Measurements from ENCODE around the gene CELA3B. TPM values are rescaled to one million over a fixed set of nuclear protein-coding genes. Genes with fewer than 3 reads are reported as not detected.
"Not testable (repeated sequence)": the region's sequence is repeated elsewhere in the genome, so short reads cannot be mapped to it uniquely, and the experiment has no call there.

Gene CELA3B
- total and polyA plus RNA-seq, 3 experiments from 2014 or later: not detected

- POLR2A ChIA-PET: no interaction called here
These were observed 36.3 kb upstream of the CELA3B start for GRCh38 chr1:21940492-21940891.

GRCh38 chr1:21941370-21941769 is 35.5 kb upstream of the CELA3B start:
- Mint-ChIP-seq H3K27ac (peak overlapping the region in 1 of 8 donors; percentile 26), H3K4me1 (peaks cover 6 to 13% (median 8%) of the 10 kb centered on the region in 3 donors), H3K27me3 (peaks cover 4 to 17% of the 10 kb centered on the region in 2 donors), H3K4me3 (no peak overlapping the region), H3K36me3 (peaks cover 0 to 4% (median 0%) of the 10 kb centered on the region in 3 donors), H3K9me3 (peaks cover 0 to 4% (median 0%) of the 10 kb centered on the region in 5 donors)
- Histone ChIP-seq H3K4me3 (ENCODE audit: low read length) (no peak overlapping the region), H3K9me3 (ENCODE audit: low read length) (no peaks in the 10 kb centered on the region), H3K27ac (ENCODE audit: low read depth, low read length) (no peak overlapping the region), H3K4me1 (ENCODE audit: insufficient read depth, low read length) (peaks cover 6% of the 10 kb centered on the region), H3K27me3 (ENCODE audit: insufficient read depth, low read length, poor library complexity, severe bottlenecking) (no peaks in the 10 kb centered on the region), H3K36me3 (ENCODE audit: insufficient read depth, low read length) (no peaks in the 10 kb centered on the region)
- CTCF ChIA-PET: no interaction called here
- DNase-seq: no peak
- POLR2A ChIA-PET: no interaction called here

More at GRCh38 chr1:21940492-21940891, 36.3 kb upstream of the CELA3B start:
- Histone ChIP-seq H3K4me3 (ENCODE audit: low read length) (no peak overlapping the region), H3K27me3 (ENCODE audit: insufficient read depth, low read length, poor library complexity, severe bottlenecking) (no peaks in the 10 kb centered on the region), H3K27ac (ENCODE audit: low read depth, low read length) (no peak overlapping the region), H3K4me1 (ENCODE audit: insufficient read depth, low read length) (peaks cover 12% of the 10 kb centered on the region), H3K9me3 (ENCODE audit: low read length) (no peaks in the 10 kb centered on the region), H3K36me3 (ENCODE audit: insufficient read depth, low read length) (no peaks in the 10 kb centered on the region)
- CTCF ChIA-PET: no interaction called here
- DNase-seq: no peak
- Mint-ChIP-seq H3K9me3 (peaks cover 0 to 4% (median 0%) of the 10 kb centered on the region in 5 donors), H3K4me3 (peak overlapping the region in 2 of 7 donors; percentile 7 to 42), H3K27me3 (peaks cover 4 to 19% of the 10 kb centered on the region in 2 donors), H3K36me3 (peaks cover 0 to 4% (median 0%) of the 10 kb centered on the region in 3 donors), H3K27ac (no peak overlapping the region), H3K4me1 (peaks cover 6 to 17% (median 8%) of the 10 kb centered on the region in 3 donors)

- H3K36me3 ChIP-seq (ENCODE audit: insufficient read depth, low read length): no peaks in the 10 kb centered on the region
- Mint-ChIP-seq H3K27me3 (peaks cover 4 to 16% of the 10 kb centered on the region in 2 donors), H3K4me1 (peaks cover 5 to 9% (median 6%) of the 10 kb centered on the region in 3 donors), H3K4me3 (no peak overlapping the region), H3K9me3 (peaks cover 0 to 4% (median 0%) of the 10 kb centered on the region in 5 donors), H3K36me3 (peaks cover 0 to 4% (median 0%) of the 10 kb centered on the region in 3 donors), H3K27ac (no peak overlapping the region)
- ChIA-PET POLR2A (no interaction called here), CTCF (no interaction called here)
- peaks cover 4% of the 10 kb centered on the region for H3K4me1 ChIP-seq (ENCODE audit: insufficient read depth, low read length)
- no peak overlapping the region for H3K4me3 ChIP-seq (ENCODE audit: low read length)
- H3K27ac ChIP-seq (ENCODE audit: low read depth, low read length): no peak overlapping the region
- DNase-seq: no peak
- H3K27me3 ChIP-seq (ENCODE audit: insufficient read depth, low read length, poor library complexity, severe bottlenecking): no peaks in the 10 kb centered on the region
- H3K9me3 ChIP-seq (ENCODE audit: low read length): no peaks in the 10 kb centered on the region
These were observed 34.4 kb upstream of the CELA3B start for GRCh38 chr1:21942464-21942863.

- H3K4me1 ChIP-seq (ENCODE audit: insufficient read depth, low read length); H3K9me3 Mint-ChIP-seq; H3K4me3 ChIP-seq (ENCODE audit: low read length); H3K9me3 ChIP-seq (ENCODE audit: low read length); H3K27me3 ChIP-seq (ENCODE audit: insufficient read depth, low read length, poor library complexity, severe bottlenecking); H3K36me3 Mint-ChIP-seq; H3K4me1 Mint-ChIP-seq; CTCF ChIA-PET; H3K4me3 Mint-ChIP-seq; H3K36me3 ChIP-seq (ENCODE audit: insufficient read depth, low read length); H3K27ac Mint-ChIP-seq; POLR2A ChIA-PET; DNase-seq: not testable (repeated sequence)
- peak overlapping the region; percentile 4 for H3K27ac ChIP-seq (ENCODE audit: low read depth, low read length)
- H3K27me3 Mint-ChIP-seq: peaks cover 0 to 12% of the 10 kb centered on the region in 2 donors
These were observed 33.7 kb upstream of the CELA3B start for GRCh38 chr1:21942959-21943640.

- Mint-ChIP-seq H3K4me3 (no peak overlapping the region), H3K4me1 (no peaks in the 10 kb centered on the region)
- CTCF ChIA-PET: interaction anchor here (0.6 kb wide), 1 partner anchor 160 kb away, joined by 3 read pairs; no protein-coding TSS in a partner anchor
These were observed 32.1 kb upstream of the CELA3B start for GRCh38 chr1:21944733-21945073.

GRCh38 chr1:21946836-21947587 is 29.8 kb upstream of the CELA3B start:
- CTCF ChIA-PET: no interaction called here

More at GRCh38 chr1:21944733-21945073, 32.1 kb upstream of the CELA3B start:
- Histone ChIP-seq H3K27me3 (ENCODE audit: insufficient read depth, low read length, poor library complexity, severe bottlenecking) (no peaks in the 10 kb centered on the region), H3K4me3 (ENCODE audit: low read length) (no peak overlapping the region), H3K4me1 (ENCODE audit: insufficient read depth, low read length) (no peaks in the 10 kb centered on the region), H3K27ac (ENCODE audit: low read depth, low read length) (no peak overlapping the region), H3K9me3 (ENCODE audit: low read length) (no peaks in the 10 kb centered on the region), H3K36me3 (ENCODE audit: insufficient read depth, low read length) (no peaks in the 10 kb centered on the region)
- DNase-seq: no peak
- H3K36me3 Mint-ChIP-seq: no peaks in the 10 kb centered on the region
- POLR2A ChIA-PET: no interaction called here
- peaks cover 0 to 6% of the 10 kb centered on the region in 2 donors for H3K27me3 Mint-ChIP-seq
- H3K27ac Mint-ChIP-seq: no peak overlapping the region
- H3K9me3 Mint-ChIP-seq: no peaks in the 10 kb centered on the region

GRCh38 chr1:21950734-21951133 is 26.1 kb upstream of the CELA3B start:
- Histone ChIP-seq H3K4me1 (ENCODE audit: insufficient read depth, low read length) (peaks cover 4% of the 10 kb centered on the region), H3K27me3 (ENCODE audit: insufficient read depth, low read length, poor library complexity, severe bottlenecking) (no peaks in the 10 kb centered on the region), H3K36me3 (ENCODE audit: insufficient read depth, low read length) (no peaks in the 10 kb centered on the region), H3K27ac (ENCODE audit: low read depth, low read length) (no peak overlapping the region), H3K9me3 (ENCODE audit: low read length) (no peaks in the 10 kb centered on the region), H3K4me3 (ENCODE audit: low read length) (no peak overlapping the region)
- no peaks in the 10 kb centered on the region for H3K36me3 Mint-ChIP-seq
- ChIA-PET CTCF (no interaction called here), POLR2A (no interaction called here)
- no peaks in the 10 kb centered on the region for H3K9me3 Mint-ChIP-seq
- no peak overlapping the region for H3K27ac Mint-ChIP-seq
- peaks cover 0 to 3% (median 2%) of the 10 kb centered on the region in 3 donors for H3K4me1 Mint-ChIP-seq
- H3K27me3 Mint-ChIP-seq: peaks cover 0 to 1% of the 10 kb centered on the region in 2 donors
- H3K4me3 Mint-ChIP-seq: no peak overlapping the region
- no peak for DNase-seq

More at GRCh38 chr1:21946836-21947587, 29.8 kb upstream of the CELA3B start:
- H3K27ac ChIP-seq (ENCODE audit: low read depth, low read length): no peak overlapping the region
- H3K4me3 ChIP-seq (ENCODE audit: low read length): no peak overlapping the region
- H3K27me3 ChIP-seq (ENCODE audit: insufficient read depth, low read length, poor library complexity, severe bottlenecking): no peaks in the 10 kb centered on the region
- no peak for DNase-seq
- H3K9me3 ChIP-seq (ENCODE audit: low read length): no peaks in the 10 kb centered on the region
- Mint-ChIP-seq H3K27ac (no peak overlapping the region), H3K4me1 (no peaks in the 10 kb centered on the region), H3K36me3 (no peaks in the 10 kb centered on the region), H3K27me3 (no peaks in the 10 kb centered on the region), H3K4me3 (no peak overlapping the region), H3K9me3 (no peaks in the 10 kb centered on the region)
- H3K36me3 ChIP-seq (ENCODE audit: insufficient read depth, low read length): no peaks in the 10 kb centered on the region
- no peaks in the 10 kb centered on the region for H3K4me1 ChIP-seq (ENCODE audit: insufficient read depth, low read length)
- POLR2A ChIA-PET: no interaction called here

GRCh38 chr1:21951226-21951870 is 25.5 kb upstream of the CELA3B start:
- CTCF ChIA-PET: no interaction called here
- Mint-ChIP-seq H3K9me3 (no peaks in the 10 kb centered on the region), H3K4me3 (no peak overlapping the region), H3K4me1 (peaks cover 0 to 9% (median 2%) of the 10 kb centered on the region in 3 donors), H3K27me3 (peaks cover 0 to 1% of the 10 kb centered on the region in 2 donors), H3K36me3 (no peaks in the 10 kb centered on the region), H3K27ac (no peak overlapping the region)
- no peak for DNase-seq
- H3K9me3 ChIP-seq (ENCODE audit: low read length): no peaks in the 10 kb centered on the region
- no peaks in the 10 kb centered on the region for H3K27me3 ChIP-seq (ENCODE audit: insufficient read depth, low read length, poor library complexity, severe bottlenecking)
- H3K36me3 ChIP-seq (ENCODE audit: insufficient read depth, low read length): no peaks in the 10 kb centered on the region
- H3K4me3 ChIP-seq (ENCODE audit: low read length): no peak overlapping the region
- H3K27ac ChIP-seq (ENCODE audit: low read depth, low read length): no peak overlapping the region
- POLR2A ChIA-PET: no interaction called here
- H3K4me1 ChIP-seq (ENCODE audit: insufficient read depth, low read length): peaks cover 10% of the 10 kb centered on the region
